ENCODE data around the gene CRYBG3. TPM values are rescaled to one million over a fixed set of nuclear protein-coding genes. Genes with fewer than 3 reads are reported as not detected.
A peak's percentile ranks its signal among the peaks of the same experiment; 100 is the strongest.

The CRYBG3 gene
- total RNA-seq, 1 donor = 23.9 TPM

DNA sequence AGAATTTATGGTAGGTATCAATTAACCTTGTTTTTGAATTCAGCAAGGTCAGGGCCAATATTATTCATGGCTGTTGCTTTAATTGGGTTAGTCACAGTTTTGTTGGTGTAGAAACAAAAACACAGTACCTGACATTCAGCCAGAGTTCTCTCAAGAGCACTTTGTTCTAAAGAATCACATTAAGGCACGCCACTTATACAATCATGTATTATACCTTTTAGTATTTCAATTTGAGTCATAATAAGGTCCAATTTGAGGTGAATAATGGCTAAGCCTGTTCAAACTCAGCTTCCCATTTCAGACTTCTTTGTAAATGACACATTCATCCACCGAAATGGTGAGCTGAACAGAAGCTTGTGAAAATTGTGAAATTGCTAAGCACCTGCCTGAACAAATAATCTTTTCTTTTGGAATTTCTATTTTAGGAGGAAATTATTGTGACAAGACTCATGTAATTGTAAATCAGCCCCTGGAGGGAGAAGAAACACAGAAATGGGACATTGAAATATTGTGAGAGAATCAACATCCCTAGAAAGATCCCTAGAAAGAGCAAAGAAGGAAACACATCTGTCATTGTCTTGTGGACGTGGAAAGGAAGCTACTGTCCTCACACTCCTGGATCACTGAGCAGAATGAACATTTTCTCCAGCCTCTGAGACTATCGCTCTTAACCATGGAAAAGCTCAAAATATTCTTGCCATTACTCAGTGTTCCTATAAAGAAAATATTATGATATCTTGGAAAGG is 121.2 kb downstream of the CRYBG3 start:
- DNase-seq (ENCODE audit: low read depth) = no peak
- TF ChIP-seq, protein P1, sequence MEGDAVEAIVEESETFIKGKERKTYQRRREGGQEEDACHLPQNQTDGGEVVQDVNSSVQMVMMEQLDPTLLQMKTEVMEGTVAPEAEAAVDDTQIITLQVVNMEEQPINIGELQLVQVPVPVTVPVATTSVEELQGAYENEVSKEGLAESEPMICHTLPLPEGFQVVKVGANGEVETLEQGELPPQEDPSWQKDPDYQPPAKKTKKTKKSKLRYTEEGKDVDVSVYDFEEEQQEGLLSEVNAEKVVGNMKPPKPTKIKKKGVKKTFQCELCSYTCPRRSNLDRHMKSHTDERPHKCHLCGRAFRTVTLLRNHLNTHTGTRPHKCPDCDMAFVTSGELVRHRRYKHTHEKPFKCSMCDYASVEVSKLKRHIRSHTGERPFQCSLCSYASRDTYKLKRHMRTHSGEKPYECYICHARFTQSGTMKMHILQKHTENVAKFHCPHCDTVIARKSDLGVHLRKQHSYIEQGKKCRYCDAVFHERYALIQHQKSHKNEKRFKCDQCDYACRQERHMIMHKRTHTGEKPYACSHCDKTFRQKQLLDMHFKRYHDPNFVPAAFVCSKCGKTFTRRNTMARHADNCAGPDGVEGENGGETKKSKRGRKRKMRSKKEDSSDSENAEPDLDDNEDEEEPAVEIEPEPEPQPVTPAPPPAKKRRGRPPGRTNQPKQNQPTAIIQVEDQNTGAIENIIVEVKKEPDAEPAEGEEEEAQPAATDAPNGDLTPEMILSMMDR (IDR thresholded peaks at IDR 0.05; ENCODE audit: insufficient read depth, low read length) = no peak
- H3K4me3 ChIP-seq (ENCODE audit: low read depth, low read length) = no peak overlapping the region

DNA sequence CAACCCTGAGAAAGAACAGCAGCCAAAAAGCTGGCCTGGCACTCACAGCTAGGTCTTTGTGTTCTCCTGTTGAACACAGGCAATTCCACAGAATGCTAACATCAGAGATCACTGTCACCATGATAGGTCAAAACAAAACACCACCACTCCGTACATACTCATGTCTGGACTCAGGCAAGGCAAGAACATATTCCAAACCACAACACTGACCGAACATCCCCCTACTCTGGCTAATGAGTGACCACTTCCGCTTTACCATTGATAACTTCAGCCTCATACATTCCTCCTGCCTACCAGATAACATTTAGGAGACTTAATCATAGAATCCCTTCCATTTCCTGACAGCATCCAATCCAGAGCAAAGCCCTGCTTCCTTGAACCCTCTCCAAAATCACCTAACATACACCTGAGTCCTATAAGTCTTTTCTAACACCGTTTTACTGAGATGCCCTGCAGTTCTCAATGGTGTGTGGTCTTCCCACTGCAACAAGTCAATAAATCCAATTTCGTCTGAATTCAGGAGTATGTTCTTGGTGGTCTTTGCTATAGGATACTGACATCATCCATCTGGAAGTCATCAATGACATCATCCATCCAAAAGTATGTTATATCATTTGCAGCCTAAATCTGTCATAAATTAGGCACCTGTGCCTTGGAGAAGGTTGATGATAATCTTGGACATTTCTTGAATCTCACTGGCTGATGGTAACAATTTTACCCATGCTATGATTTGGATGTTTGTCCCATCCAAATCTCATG is 126.7 kb downstream of the CRYBG3 start:
- no peak overlapping the region for H3K4me3 ChIP-seq (ENCODE audit: low read depth, low read length)
- no peak for DNase-seq (ENCODE audit: low read depth)
- TF ChIP-seq, protein P1 (IDR thresholded peaks at IDR 0.05; ENCODE audit: insufficient read depth, low read length) = no peak

DNA sequence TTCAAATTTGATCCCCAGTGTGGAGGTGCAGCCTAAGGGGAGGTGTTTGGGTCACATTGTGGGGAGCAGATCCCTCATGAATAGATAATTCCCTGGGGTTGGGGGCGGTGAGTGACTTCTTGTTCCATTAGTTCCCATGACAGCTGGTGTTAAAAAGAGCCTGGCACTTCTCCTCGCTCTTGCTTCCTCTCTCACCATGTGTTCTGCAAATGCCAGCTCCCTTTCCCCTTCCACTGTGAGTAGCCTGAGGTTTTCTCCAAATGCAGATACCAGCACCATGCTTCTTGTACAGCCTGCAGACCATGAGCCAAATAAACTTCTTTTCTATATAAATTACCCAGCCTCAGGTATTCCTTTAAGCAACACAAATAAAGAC is 127.3 kb downstream of the CRYBG3 start:
- H3K4me3 ChIP-seq (ENCODE audit: low read depth, low read length) = no peak overlapping the region
- DNase-seq (ENCODE audit: low read depth) = no peak
- TF ChIP-seq, protein P1 (IDR thresholded peaks at IDR 0.05; ENCODE audit: insufficient read depth, low read length) = no peak

DNA sequence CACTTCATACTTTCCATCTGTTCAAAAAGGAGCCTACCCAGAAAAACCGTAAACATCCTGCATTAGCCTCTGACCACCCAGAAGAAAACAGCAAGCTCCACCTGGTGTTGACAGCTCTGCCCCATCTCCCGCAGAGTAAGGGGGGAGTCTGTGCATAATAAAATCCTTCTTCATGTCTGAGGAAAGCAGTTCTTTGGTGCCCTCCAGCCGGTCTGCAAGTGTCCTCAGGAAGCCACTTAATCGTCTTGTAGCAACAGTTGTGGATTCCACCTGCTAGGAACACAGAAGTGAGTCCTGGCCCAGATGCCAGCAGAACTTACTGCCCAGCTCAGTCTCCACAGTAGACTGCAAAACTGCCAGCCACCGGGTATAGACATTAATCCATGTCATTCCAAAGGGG is 127.9 kb downstream of the CRYBG3 start:
- no peak for DNase-seq (ENCODE audit: low read depth)
- TF ChIP-seq, protein P1 (IDR thresholded peaks at IDR 0.05; ENCODE audit: insufficient read depth, low read length) = no peak
- no peak overlapping the region for H3K4me3 ChIP-seq (ENCODE audit: low read depth, low read length)

DNA sequence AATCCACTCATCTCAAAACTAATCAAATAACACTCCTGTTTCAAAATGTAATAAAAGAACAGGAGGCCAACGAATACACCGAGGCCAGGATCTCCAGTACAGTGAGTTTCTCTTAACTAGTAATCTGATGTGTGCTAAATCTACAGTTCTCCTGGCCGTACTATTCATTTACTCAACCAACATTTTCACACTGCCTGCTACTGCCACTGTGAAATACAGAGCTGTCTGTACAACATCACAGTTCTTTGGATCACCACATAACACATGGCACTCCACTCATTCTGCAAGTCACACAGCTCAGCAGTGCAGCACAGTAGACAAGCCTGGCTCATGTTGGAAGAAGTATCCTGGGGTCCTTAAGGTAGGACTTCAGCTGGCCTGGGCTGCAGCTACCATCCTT is 128.5 kb downstream of the CRYBG3 start:
- TF ChIP-seq, protein P1 (IDR thresholded peaks at IDR 0.05; ENCODE audit: insufficient read depth, low read length) = no peak
- DNase-seq (ENCODE audit: low read depth) = no peak
- H3K4me3 ChIP-seq (ENCODE audit: low read depth, low read length) = no peak overlapping the region

DNA sequence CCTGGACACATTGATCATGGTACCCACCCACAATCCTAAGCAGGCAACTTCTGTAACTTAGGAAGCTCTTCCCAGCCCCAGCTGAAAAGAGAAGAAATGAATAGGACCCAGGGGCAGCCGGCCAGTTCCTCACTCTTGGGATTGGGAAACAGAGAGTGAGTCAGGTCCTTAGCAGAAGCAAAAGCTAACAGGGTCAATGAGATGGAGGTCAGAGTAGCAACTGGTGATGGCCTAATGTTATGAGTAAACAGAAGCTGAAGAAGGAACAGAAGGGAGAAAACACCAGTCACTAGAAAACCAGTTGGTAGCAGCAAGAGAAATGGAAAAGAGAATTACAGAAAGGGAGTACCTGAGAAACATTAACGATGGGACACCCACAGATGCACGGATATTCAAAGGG is 130.5 kb downstream of the CRYBG3 start:
- TF ChIP-seq, protein P1 (IDR thresholded peaks at IDR 0.05; ENCODE audit: insufficient read depth, low read length) = no peak
- H3K4me3 ChIP-seq (ENCODE audit: low read depth, low read length) = no peak overlapping the region
- peak; percentile 45 for DNase-seq (ENCODE audit: low read depth)
